GM12874 (cell line): ENCODE measurements around the gene SOAT2.

ENCODE experiments used
- CTCF ChIP-seq: IDR thresholded peaks from 2 replicates; pipeline ENCODE4 v1.5.1; 2011; ENCODE audit warnings: low read depth, mild to moderate bottlenecking, control low read depth, low read length, moderate library complexity; ENCODE audit not compliant: insufficient read depth

Gene SOAT2

GRCh38 chr12:53143355-53143754 lies 40.1 kb downstream of the SOAT2 start:
- no peak for TF ChIP-seq CTCF

GRCh38 chr12:53145383-53146260 lies 42.3 kb downstream of the SOAT2 start:
- TF ChIP-seq CTCF, result no peak

- no peak for TF ChIP-seq CTCF
These were observed 43.9 kb downstream of the SOAT2 start for GRCh38 chr12:53147181-53147580.

- no peak for TF ChIP-seq CTCF
These were observed 44.4 kb downstream of the SOAT2 start for GRCh38 chr12:53147653-53148052.

GRCh38 chr12:53151039-53151438 lies 47.8 kb downstream of the SOAT2 start:
- no peak for TF ChIP-seq CTCF

GRCh38 chr12:53152390-53152789 lies 49.1 kb downstream of the SOAT2 start:
- TF ChIP-seq CTCF, result no peak

- TF ChIP-seq CTCF, result peak; percentile 99
These were observed 56.0 kb downstream of the SOAT2 start for GRCh38 chr12:53159195-53159839.
